SH-SY5Y (cell line): ENCODE results near the gene DUS2.

Experiments used
- GATA2 ChIP-seq: IDR thresholded peaks from 2 replicates; pipeline ENCODE4 v1.6.1; 2011; ENCODE audit warnings: mild to moderate bottlenecking, low read depth, low read length
- GATA3 ChIP-seq: IDR thresholded peaks from 2 replicates; pipeline ENCODE4 v1.6.1; 2011; ENCODE audit warnings: low read depth, mild to moderate bottlenecking, low read length, moderate library complexity

DNA sequence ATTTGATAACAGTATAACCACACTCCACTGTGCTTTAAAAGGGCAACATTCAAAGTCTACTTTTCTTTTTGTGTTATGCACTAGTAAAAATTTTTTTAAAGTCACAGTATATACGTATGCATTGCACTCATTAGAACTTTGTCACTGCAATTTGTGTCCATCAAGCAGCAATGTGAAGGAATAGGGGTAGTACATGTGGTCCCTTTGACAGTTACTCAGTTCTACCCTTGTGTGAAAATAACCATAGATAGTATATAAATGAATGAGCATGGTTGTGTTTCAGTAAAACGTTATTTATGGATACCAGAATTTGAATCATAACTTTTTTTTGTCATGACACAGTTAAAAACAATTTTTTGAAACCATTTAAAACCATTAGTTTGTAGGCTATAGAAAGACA lies 92.8 kb downstream of the DUS2 start:
- no peak for TF ChIP-seq GATA3
- no peak for TF ChIP-seq GATA2
